ENCODE data around the gene ATP6AP2. TPM values are rescaled to one million over a fixed set of nuclear protein-coding genes. Genes with fewer than 3 reads are reported as not detected.
A peak's percentile ranks its signal among the peaks of the same experiment; 100 is the strongest.

ATP6AP2 gene, protein sequence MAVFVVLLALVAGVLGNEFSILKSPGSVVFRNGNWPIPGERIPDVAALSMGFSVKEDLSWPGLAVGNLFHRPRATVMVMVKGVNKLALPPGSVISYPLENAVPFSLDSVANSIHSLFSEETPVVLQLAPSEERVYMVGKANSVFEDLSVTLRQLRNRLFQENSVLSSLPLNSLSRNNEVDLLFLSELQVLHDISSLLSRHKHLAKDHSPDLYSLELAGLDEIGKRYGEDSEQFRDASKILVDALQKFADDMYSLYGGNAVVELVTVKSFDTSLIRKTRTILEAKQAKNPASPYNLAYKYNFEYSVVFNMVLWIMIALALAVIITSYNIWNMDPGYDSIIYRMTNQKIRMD
- total RNA-seq (53.3 and 57.8 TPM in 2 replicates), polyA plus RNA-seq (29.0 and 31.5 TPM in 2 replicates), polyA minus RNA-seq (22.6 and 30.2 TPM in 2 replicates)
- 56.8 TPM for total RNA-seq (2013)

DNA sequence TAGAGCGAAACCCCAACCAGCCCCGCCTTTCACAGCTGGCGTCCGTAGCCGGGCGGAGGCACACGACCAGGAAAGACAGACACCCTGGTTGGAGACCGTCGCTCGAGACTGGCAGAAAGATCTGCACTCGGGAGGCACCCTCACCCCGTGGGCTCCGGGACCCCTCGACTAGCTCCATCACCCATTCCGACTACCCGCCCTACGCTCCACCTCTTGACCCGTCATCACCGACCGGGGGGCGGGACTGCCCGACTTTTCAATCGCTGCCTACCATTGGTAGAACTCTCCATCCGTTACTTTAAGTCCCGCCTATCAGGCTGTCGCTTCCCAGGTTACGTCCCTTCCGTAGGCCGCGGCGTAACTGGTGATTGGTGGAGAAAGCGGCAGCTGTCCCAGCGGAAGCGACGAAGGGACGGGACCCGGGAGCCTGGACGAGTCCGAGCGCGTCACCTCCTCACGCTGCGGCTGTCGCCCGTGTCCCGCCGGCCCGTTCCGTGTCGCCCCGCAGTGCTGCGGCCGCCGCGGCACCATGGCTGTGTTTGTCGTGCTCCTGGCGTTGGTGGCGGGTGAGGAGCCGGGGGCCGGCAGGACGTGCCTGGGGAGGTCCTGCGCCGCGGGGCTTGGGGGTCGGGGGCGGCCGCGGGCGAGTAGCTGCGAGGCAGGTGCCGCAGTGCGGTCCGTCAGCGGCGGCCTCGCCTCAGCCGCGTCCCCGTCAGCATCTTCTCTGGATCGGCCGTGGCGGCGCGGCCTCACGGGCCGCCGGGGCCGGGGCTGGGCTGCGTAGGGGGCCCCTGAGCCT lies at the start of gene ATP6AP2:
Gene ATP6AP2 (plus strand): TSS at position 434 of the 799 bp plus-strand sequence. CDS start 96 bp downstream, at position 530.
- DNase-seq (peak; percentile 93), ATAC-seq (ENCODE audit: low read depth) (peak; percentile 95)
- peak within 1 kb of the TSS; percentile 93 for H3K4me3 Mint-ChIP-seq
- WGBS (ENCODE audit: insufficient coverage): under 1% methylated on average over 60 of the region's 89 CpGs
- POLR2A ChIA-PET: interaction anchor here (0.8 to 1.4 kb wide), 2 partner anchors 36 to 504 kb away, joined by 4 to 6 read pairs; partner anchors contain the start of gene USP9X
- Histone ChIP-seq H3K9ac (ENCODE audit: low read length) (peak within 1 kb of the TSS; percentile 73), H2AFZ (ENCODE audit: insufficient read depth, low read depth, low read length, poor library complexity, severe bottlenecking) (peak within 1 kb of the TSS; percentile 67), H3K9me3 (ENCODE audit: control extremely low read depth in 1 of 3, control insufficient read depth in 2 of 3, insufficient read depth in 1 of 3, low read length in 2 of 3) (no peaks in the 10 kb centered on the region), H3K36me3 (replicated peaks in 1 of 2; ENCODE audit: control extremely low read depth in 1 of 2, control insufficient read depth in 1 of 2, extremely low read depth in 1 of 2, insufficient read depth in 2 of 2, low read length in 1 of 2) (no peaks in the 10 kb centered on the region), H3K4me2 (replicated peaks; ENCODE audit: low read depth, low read length, poor library complexity, severe bottlenecking) (peak within 1 kb of the TSS; percentile 70), H4K20me1 (ENCODE audit: control insufficient read depth, insufficient read depth, low read length, poor library complexity, severe bottlenecking) (no peaks in the 10 kb centered on the region), H3K79me2 (ENCODE audit: control insufficient read depth, insufficient read depth, low read length) (peaks cover 39% of the 10 kb centered on the region), H3K27me3 (replicated peaks in 1 of 4; ENCODE audit: control extremely low read depth in 1 of 4, control insufficient read depth in 3 of 4, insufficient read depth in 4 of 4, low read length in 3 of 4) (no peaks in the 10 kb centered on the region), H3K4me1 (ENCODE audit: control insufficient read depth in 2 of 2, insufficient read depth in 2 of 2, low read length in 2 of 2) (peaks cover 8 to 14% of the 10 kb centered on the region in 2 donors), H3K4me3 (ENCODE audit: control extremely low read depth in 1 of 5, extremely low read depth in 1 of 5, insufficient read depth in 1 of 5, low read depth in 2 of 5, low read length in 4 of 5) (peak within 1 kb of the TSS; percentile 24 to 74 (median 68)), H3K27ac (ENCODE audit: low read length in 2 of 2) (peak within 1 kb of the TSS; percentile 86 to 94)
- no peaks in the 10 kb centered on the region for H3K27me3 Mint-ChIP-seq
- CTCF ChIA-PET: interaction anchor here (1.7 kb wide), 1 partner anchor 71 kb away, joined by 6 read pairs; no protein-coding TSS in a partner anchor
- intact Hi-C loops (cut with micrococcal nuclease): loop anchor here (1.0 kb wide), 1 partner anchor 67 kb away; the partner anchor contains the start of gene CXorf38
- H3K27ac Mint-ChIP-seq: peak within 1 kb of the TSS; percentile 96
- peaks cover 25% of the 10 kb centered on the region for H3K4me1 Mint-ChIP-seq
- TF ChIP-seq, protein P1, sequence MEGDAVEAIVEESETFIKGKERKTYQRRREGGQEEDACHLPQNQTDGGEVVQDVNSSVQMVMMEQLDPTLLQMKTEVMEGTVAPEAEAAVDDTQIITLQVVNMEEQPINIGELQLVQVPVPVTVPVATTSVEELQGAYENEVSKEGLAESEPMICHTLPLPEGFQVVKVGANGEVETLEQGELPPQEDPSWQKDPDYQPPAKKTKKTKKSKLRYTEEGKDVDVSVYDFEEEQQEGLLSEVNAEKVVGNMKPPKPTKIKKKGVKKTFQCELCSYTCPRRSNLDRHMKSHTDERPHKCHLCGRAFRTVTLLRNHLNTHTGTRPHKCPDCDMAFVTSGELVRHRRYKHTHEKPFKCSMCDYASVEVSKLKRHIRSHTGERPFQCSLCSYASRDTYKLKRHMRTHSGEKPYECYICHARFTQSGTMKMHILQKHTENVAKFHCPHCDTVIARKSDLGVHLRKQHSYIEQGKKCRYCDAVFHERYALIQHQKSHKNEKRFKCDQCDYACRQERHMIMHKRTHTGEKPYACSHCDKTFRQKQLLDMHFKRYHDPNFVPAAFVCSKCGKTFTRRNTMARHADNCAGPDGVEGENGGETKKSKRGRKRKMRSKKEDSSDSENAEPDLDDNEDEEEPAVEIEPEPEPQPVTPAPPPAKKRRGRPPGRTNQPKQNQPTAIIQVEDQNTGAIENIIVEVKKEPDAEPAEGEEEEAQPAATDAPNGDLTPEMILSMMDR (IDR thresholded peaks at IDR 0.05): no peak
- no peak for TF ChIP-seq EZH2 (IDR thresholded peaks at IDR 0.05; ENCODE audit: borderline replicate concordance, insufficient read depth, low read depth, low read length, poor library complexity, severe bottlenecking)
- H3K9me3 Mint-ChIP-seq (ENCODE audit: insufficient read depth): no peaks in the 10 kb centered on the region

Measured in B cell (primary cell).